Measurements from ENCODE around the gene GFRA4.

GFRA4 gene

DNA sequence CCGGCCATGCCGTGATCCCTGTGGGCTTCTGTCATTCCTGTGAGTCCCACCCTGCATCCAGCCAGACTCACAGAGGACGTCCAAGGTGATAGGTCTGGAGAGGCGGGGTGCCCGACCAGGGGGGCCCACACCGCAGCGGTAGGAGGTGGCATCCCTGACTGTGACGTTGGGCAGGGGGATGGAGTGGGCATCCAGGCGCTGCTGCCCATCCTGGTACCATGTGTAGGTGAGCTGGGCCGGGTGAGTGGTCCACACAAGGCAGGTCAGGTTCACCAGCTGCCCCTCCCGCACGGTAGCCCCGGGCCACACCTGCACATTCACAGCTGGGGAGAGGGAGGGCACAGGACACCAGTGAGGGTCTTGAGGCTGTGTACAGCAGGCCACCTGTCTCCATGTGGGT lies 30.2 kb upstream of the GFRA4 start:
- no peak for DNase-seq

DNA sequence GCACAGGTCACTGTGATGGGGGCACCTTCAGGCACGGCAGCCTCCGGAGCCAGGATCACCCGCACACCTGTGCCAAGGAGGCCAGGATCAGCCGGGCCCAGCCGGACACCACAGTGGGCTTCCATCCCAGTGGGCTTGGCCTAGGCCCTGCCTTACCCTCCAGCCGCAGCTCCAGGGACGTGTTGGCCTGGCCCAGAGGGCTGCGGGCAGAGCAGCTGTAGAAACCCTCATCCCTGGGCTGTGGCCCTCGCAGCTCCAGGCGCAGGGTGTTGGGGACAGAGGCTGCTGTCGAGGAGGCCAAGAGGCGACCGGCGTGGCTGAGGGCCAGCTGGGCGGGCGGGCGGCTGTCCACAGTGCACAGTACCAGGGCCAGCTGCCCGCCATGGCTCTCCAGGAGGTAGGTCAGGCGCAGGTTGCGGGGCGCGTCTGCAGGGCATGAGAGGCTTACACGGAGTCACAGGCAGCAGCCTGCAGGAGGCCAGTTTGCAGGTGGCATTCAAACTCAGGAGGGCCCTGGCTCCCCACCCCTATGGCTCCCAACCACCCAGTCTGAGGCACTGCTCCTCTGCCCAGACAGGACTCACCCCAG lies 29.6 kb upstream of the GFRA4 start:
- DNase-seq, result no peak

DNA sequence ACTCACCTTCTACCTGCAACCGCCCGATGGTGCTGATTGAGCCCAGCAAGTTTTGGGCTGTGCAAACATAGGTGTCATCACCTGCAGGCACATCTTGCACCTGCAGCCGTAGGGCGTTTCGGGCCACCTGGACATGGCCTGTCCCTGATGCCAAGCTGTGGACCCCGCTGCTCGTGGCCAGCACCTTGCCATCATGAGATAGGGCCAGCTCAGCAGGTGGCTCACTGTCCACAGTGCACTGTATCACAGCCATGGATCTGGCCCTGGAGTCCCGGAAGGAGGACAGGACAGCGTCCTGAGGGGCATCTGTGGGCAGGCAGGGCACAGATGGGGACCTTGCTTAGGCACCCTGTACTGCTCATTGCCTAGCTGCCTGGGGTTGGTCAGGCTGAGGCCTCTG lies 28.7 kb upstream of the GFRA4 start:
- DNase-seq, result no peak

DNA sequence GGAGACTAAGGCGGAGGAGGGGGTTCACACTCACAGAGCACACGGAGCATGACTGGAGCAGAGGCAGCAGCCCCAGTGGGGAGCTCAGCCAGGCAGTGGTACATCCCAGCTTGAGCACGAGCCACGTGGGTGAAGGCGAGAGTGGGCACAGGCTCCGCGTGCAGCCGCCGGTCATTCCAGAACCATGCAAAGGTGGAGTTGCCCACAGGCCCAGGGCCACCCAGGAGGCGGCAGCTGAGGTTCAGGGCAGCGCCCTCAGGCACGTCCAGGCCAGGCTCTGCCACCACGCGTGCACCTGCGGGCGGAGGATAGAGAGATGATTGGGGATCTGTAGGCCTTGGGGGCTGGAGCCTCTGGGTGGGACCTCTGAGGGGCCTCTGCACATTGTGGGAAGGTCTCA lies 28.1 kb upstream of the GFRA4 start:
- no peak for DNase-seq

DNA sequence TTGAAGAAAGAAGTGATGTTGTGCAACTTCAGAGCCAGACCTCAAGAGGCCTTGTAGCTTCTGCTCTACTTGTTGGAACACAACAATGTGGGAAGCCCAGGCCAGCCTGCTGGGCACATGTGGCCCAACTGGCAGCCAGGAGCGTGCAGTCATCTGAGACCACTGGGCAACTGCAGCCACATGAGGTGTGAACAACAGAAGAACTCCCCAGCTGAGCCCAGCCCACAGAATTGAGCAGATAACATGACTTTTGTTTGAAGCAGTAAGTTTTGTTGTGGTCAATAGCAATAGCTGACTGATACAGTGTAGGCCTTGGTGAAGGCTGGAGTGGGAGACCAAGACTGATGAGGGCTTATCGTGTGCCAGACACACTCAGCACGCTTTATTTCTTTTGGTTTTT lies 27.2 kb upstream of the GFRA4 start:
- no peak for DNase-seq

DNA sequence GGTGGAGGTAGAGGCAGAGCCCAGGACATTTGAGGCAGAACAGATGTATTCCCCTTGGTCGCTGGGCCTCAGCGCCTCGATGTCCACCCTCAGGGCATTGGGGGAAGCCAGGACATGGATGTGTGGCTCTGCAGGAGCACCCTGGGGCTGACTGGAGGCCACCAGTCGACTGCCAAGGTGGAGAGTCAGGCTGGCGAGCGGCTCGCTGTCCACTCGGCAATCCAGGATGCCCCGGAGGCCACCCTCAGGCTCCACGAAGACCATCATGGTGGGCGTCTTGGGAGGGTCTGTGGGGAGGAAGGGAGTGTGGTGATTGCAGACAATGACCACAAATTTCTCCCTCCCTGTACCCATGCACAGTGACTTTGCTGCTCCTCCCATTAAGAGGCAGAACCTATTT lies 26.8 kb upstream of the GFRA4 start:
- DNase-seq, result no peak

DNA sequence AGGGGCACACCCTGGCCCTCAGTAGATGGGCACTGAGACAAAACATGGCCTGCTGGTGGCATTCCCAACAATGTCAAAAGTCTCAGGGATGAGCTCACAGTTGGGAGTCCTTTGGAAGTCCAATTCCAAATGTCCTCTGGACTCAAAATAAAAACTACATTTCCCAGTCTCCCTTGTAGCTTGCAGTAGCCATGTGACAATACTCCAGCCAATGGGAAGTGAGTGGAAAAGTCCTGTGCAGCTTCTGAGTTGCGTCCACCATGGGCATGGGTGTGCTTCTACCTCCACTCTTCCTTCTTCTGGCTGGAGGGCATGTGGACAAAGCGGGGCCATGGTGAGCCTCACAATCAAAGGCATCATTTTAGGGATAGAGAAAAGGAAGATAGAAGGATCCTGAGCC lies 24.5 kb upstream of the GFRA4 start:
- no peak for DNase-seq

DNA sequence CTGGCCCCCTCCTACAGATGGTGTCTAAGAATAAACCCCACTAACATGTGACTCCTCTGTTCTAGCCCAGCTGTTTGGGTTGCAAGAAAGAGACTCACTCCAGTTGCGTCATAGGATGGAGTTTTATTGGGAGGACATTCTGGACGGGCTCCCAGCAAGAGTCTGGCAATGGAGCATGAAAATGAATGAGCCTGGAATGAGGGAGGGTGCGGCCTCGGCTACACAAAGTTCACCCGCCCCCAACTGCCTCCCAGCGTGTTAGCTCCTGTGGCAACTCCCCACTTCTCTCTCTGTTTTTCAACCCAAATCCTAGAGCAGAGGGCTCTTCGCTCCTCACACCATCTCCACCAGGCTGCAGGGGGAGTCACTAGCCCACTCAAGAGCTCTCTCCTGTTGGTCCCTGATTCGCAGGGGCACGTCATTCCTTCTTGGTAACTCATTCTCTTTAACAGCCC lies 23.7 kb upstream of the GFRA4 start:
- DNase-seq, result no peak

DNA sequence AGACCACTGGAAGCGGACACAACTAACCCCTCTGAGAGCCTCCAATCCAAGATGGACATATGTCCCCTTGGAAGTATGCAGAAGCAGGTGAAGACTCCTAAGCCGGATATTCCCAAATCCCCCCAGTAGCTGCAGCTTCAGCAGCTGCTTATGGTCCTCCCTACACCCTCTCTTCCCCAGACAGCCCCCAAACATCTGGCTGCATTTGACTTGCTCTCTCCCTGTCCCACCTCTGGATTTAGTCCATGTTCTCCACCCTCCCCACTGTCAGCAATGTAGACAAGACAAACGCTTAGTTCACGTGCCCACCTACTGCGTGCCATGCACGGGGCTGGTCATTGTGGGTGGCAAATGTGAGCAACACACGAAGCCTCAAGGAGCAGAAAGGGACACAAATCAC lies 23.2 kb upstream of the GFRA4 start:
- DNase-seq, result no peak

DNA sequence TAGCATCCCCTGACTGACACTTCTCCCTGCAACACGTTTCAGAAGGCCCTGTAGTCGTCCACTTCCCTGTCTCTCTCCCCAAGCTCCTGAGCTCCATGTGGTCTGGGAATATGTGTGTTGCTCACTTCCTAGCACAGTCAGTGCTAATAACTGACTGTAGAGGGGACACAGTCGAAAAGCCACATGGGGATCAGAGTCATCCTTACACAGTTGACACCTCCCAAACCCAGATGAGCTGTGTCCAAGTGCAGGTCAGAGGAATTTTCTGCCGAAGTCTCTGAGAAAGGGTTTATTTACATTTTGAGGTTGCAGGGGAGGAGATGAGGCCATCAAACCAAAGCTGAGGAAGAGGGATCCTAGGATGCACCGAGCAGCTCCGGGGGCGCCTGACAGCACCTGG lies 22.1 kb upstream of the GFRA4 start:
- no peak for DNase-seq

DNA sequence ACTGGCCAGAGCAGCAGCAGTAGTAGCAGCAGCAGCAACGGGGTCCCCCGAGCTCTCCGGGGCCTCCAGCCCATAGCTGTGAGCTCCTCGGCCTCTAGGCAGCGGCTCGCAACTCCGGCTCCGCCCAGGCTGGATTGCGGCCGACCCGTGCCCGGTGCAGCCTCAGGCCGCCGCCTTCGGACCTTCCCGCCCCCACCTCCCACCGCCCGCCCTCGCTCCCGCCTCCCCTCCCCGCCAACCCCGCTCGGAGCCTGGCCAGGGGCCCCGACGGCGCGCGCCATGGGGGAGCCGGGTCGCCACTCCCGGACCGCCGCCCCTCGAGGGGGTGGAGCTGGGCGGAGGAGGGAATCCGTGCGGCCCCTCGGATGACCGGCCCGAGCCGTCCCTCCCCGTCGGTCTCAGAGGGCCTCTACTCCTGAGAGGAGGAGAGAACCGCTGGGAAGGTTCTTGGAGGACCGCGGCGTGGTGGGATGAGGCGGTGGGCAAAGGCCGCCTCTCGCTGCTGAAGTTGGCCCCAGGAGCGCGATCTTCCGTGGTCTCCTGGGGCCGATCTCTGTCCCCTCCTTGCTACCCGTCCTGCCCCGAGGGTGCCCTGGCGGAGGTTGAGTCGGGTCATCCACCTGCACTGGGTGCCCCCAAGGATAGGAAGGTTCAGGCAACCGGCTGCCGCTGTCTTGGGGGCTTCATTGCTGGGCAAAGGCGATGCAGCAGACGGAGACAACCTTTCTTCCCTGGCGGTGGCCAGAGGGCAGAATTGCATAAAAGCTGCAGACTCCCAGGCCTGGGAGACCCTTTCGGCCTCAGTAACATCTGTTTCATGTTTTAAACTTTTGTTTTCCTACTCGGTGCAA lies 19.0 kb upstream of the GFRA4 start, which contains the start of gene ADAM33:
Gene ADAM33 (minus strand): TSS at position 80 of the 851 bp plus-strand sequence. CDS start 6 bp downstream, at position 74.
- no peak for DNase-seq

DNA sequence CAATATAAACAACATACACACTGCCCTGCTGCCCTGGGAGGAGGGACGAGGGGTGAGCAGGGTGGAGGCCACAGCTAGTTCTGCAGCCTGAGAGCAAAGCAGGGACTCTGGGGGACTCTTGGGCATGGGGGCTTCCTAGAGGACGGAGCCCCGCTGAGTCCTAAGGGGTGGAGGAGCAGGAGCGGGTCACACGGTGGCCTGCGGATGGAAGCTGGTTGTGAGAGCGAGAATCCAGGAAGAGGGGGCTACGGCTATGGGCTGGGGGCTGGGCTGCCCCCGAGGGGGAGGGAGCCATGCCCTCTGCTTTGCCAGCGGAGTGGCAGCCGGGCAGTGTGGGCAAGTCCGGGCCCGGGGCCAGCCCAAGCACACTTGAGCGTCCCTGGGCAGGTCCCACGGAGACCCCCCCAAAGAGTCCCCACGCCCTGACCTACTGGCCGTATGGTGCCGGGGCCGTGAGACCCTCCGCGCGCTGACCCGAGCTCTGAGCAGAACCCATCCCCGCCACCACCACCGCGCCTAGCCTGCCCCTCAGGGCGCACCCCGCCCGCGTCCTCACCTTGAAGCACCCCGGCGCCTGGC lies 18.2 kb upstream of the GFRA4 start:
- no peak for DNase-seq

DNA sequence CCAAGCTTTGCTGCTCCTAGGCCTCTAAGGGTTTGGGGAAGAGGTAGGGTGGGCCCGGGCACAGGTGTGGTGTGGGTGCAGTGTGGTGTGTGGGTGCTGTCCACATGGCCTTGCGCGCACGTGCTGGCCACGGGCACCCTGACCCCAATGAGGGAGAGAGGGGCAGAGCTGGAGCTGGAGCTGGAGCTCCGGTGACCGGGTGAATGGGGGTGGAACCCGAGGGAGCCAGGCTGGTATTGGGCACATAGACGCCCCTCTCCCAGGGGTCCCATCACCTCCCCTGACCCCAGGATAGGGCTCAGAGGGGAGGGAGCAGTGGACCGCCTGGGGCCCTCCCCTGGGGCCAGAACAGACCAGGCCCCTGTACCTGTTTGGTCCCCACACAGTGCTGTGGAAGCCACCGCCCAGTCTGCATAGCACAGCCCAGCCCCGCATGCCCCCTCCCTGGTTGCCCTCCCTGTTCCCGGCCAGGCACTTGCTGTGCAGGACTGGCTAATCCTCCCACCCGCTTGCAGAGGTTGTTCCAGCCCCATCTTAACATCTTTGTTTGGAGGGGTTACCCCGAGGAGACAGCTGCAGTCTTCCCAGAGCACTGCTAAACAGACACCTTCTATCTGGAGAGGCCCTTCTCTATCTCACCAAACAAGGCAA lies 17.6 kb upstream of the GFRA4 start:
- no peak for DNase-seq

DNA sequence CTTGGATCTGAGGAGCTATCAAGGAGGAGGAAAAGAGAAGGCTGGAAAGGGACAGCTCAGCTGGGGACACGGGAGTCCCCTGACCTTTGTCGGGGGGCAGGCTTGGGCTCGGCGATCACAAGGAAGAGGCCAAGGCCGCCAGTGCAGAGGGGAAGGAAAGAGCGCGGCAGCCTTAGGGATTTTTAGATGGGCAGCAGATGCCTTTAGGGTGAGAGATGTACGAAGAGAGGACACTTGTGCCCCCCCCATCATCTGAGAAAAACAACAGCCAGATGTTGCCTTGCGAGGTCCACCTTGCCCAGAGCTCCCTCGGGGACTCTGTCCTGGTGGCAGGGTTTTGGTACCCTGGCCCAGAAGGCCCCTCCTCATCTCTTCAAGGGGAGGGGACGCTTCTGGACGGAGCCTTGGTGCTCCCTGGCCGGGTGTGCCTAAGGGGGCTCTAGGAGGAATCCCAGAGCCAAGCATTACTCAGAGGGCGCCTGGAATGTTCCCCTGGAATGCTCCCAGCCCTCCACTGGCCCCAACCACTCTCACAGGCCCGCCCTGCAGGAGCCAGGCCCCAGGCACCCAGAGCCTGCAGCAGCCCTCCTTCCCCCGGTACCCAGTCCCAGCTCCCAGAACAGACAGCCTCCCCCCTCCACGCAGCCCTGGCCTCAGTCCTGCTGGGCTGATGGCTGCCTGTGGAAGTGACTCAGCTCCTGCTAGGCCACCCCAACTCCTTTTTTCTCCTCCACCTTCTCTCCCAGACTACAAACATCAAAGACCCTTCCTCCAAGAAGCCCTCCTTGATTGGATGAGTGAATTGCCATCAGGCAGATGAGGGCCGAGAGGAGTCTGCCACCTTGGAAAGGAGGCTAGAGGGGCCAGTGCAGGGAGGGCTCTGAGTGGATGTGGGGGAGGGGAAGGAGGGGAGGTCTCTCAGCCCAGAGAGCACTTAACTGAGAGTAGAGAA lies 16.8 kb upstream of the GFRA4 start:
- no peak for DNase-seq

DNA sequence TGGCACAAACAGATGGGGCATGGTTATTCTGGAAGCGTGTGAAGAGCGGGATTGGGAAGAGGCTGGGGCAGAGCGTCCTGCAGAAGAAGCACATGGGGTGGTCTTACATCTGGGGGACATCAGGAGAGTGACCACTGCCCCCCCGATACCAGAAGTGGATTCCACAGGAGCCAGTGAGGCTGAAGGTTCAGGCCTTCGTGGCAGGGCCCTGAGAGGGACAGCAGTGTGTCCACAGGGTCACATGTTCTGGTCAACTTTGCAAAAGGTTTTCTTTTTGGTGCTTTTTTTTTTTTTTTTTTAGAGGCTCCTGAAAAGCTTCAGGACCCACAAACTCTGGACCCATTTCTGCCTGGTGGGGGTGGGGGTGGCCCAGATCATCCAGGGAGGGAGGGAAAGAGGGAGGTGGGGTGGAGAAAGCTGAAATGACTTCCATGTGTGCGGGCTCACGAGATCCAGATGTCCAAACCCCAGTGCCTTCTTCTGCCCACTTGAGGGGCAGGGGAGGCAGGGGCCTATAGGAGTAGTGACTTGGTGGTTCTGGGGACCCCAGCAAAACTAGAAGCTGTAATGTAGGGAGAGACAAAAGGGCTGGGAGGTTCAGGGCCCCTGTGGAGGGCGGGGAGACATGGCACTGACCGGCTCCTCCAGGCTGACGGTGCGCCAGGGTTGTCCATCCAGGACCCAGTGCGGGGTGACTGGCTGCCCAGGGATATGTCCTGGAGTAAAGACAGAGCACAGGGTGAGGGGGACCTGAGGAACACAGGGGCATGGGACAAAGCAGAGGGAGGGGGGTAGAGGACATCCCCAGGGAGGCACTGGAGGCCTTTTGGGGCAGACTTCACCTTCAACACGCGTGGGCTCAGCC lies 15.9 kb upstream of the GFRA4 start:
- DNase-seq, result no peak

DNA sequence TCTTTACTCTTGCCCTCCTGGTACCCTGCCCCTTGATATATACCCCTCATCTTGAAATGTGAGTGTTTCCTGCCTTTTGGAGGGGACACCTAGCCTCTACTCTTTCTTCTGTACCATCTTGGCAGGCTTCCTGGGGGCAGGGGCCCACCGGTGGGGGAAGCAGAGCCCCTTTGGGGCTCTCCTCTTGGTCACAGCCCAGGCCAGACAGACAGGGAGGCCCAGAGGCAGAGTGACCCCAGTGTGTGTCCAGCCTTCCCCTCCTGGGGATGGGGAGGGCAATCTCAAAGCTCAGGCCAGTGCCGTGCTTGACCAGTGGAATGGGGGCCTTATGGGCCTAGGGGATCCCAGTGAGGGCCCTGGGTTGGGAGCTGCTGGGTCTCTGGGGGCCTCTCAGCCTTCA lies 15.0 kb upstream of the GFRA4 start:
- DNase-seq, result no peak

DNA sequence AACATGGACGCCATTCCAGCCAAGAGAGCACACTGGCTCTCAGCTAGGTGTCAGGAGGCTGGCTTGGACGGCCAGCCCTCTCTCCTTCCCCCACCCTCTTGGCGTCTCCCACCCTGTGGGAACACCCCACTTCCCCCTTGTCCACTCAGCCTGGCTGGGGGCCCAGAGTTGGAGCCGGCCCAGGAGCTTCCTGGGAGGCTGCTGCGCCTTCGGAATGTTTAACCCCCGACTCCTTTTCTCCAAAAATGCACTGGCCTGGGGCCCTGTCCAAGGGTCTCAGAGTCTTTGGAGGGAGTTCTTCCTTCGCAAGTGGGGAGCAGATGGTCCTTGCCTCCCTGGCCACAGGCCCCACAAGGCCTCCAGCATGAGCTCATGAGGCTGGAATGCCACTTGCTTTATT lies 14.5 kb upstream of the GFRA4 start:
- no peak for DNase-seq

DNA sequence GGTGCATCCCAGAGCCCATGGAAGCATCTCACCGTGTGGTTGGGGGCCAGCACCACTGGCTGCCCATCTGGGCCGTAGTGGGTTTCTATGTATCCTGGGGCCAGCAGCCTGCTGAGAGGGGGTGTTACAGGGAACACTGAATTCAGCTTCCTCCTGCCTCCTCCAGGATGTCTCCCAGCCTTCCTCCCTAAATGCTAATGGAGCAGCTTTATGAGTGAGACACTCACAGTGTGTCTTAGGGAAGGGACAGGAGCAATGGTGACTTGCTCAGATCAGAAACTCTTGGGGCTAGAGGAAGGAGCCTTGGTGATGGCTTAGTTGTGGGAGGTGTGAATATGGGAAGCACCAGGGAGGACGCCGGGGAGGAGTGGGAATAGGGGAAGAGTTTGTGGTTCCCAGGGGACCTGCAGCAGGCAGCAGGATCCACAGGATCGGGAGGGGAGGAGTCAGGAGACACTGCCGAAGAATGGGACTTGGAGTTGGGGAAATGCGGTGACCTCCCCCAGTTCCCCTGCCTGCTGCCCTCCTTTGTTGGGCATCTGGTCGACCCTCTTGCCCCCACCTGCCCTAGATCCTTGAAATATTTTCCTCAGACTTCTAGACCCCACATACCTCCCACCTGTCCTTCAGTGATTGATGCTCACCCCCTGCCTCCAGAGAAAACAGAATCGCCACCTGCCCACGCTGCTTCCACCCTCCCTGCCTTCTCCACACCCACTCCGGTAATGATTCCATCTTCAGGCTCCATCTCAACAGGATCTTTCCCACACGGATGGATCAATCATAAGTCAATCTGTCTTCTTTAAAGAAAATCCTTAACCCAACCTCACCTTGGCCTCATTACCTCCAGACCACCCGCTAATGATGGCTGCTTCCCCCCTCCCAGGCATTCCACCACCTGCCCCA lies 12.0 kb upstream of the GFRA4 start:
- no peak for DNase-seq

DNA sequence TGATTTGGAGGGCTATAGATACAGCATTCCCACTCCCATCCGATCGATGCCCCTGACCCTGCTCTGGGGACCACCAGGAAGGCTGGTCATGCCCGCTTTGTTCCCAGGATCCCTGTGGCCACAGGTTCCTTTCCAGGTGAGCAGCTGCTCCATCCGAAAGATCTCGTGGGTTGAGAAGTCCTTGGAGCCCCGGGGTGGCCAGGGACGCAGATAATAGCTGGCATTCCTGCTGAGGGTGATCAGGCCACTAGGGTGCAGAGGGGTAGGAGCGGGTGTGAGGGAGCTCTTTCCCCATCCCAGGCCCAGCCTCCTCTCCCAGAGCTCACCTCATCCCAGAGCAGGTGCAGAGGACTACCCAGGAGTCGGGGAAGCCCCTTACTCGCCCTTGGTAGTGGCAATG lies 11.2 kb upstream of the GFRA4 start:
- DNase-seq, result no peak

Data from activated CD4-positive, CD25-positive, alpha-beta regulatory T cell treated with anti-CD3 and anti-CD28 coated beads, Interleukin-2, amount 50 U/mL, for 72 hours (primary cell).